IMR-90 (cell line): ENCODE results near the gene TTC28. TPM values are rescaled to one million over a fixed set of nuclear protein-coding genes. Genes with fewer than 3 reads are reported as not detected.

Experiments used
- ATAC-seq: fragments of 200-7000 bp; cut with Tn5 transposase; 2 replicates; pipeline ENCODE4 v1.9.1; 2020; ENCODE audit warnings: low read depth, mild to moderate bottlenecking, moderate library complexity
- BruUV-seq: library from RNA; stranded (reverse); fragments of 400-500 nt; replicated peaks from 2 replicates; lab custom pipeline; 2021; lab: Mats Ljungman, UMichigan
- CTCF ChIA-PET: fragments of 300-600 bp; formaldehyde crosslinking; extraction: SDS; loops from one replicate; lab custom pipeline; 2021; ENCODE audit warnings: antibody characterized with exemption; lab: Yijun Ruan, JAX
- POLR2A ChIA-PET: fragments of 300-600 bp; sonication (Branson Sonifier 250); formaldehyde crosslinking; loops from one replicate; lab custom pipeline; 2022; ENCODE audit warnings: antibody characterized with exemption; ENCODE audit not compliant: unreplicated experiment; lab: Charles Lee
- DNase-seq: peaks from one replicate; pipeline ENCODE4 v3.0.0; 2013
- H2AFZ ChIP-seq: replicated peaks from 2 replicates; pipeline ENCODE3; 2013; ENCODE audit warnings: low read length, mild to moderate bottlenecking; ENCODE audit not compliant: poor library complexity
- H2AK5ac ChIP-seq: 2 replicates; pipeline ENCODE4 v1.6.1; 2013; ENCODE audit warnings: low read depth, low read length, inconsistent platforms
- H2AK9ac ChIP-seq: replicated peaks from 2 replicates; pipeline ENCODE3; 2013; ENCODE audit warnings: mild to moderate bottlenecking, low read depth, low read length, moderate library complexity; ENCODE audit not compliant: poor library complexity
- H2BK120ac ChIP-seq: 2 replicates; pipeline ENCODE4 v1.6.1; 2013; ENCODE audit warnings: low read depth, low read length, inconsistent platforms
- H2BK15ac ChIP-seq: 3 replicates; pipeline ENCODE4 v1.6.1; 2013; ENCODE audit warnings: low read depth, low read length, inconsistent platforms
- H2BK20ac ChIP-seq: 2 replicates; pipeline ENCODE4 v1.6.1; 2013; ENCODE audit warnings: low read depth, mild to moderate bottlenecking, inconsistent platforms, low read length, moderate library complexity
- H2BK5ac ChIP-seq: 2 replicates; pipeline ENCODE4 v1.6.1; 2013; ENCODE audit warnings: mild to moderate bottlenecking, low read depth, low read length, inconsistent platforms; ENCODE audit not compliant: poor library complexity, severe bottlenecking
- H3K14ac ChIP-seq: replicated peaks from 2 replicates; pipeline ENCODE4 v1.6.1; 2013; ENCODE audit warnings: low read depth, low read length, inconsistent platforms
- H3K18ac ChIP-seq: 2 replicates; pipeline ENCODE4 v1.6.1; 2013; ENCODE audit warnings: low read depth, low read length, control low read depth
- H3K23ac ChIP-seq: 2 replicates; pipeline ENCODE4 v1.6.1; 2013; ENCODE audit warnings: low read depth, low read length, inconsistent platforms
- H3K27ac ChIP-seq: 2 replicates; pipeline ENCODE4 v1.5.1; 2013; ENCODE audit warnings: mild to moderate bottlenecking, control low read depth, low read length; ENCODE audit not compliant: insufficient read depth
- H3K27me3 ChIP-seq: 2 replicates; pipeline ENCODE4 v1.6.1; 2013; ENCODE audit warnings: low read length; ENCODE audit not compliant: control insufficient read depth, insufficient read depth
- H3K36me3 ChIP-seq: 2 replicates; pipeline ENCODE4 v1.6.1; 2013; ENCODE audit warnings: low read length, mixed read lengths; ENCODE audit not compliant: control insufficient read depth, insufficient read depth
- H3K4ac ChIP-seq: 2 replicates; pipeline ENCODE4 v1.6.1; 2013; ENCODE audit warnings: low read depth, low read length, inconsistent platforms
- H3K4me1 ChIP-seq: 2 replicates; pipeline ENCODE4 v1.6.1; 2013; ENCODE audit warnings: low read length, mixed read lengths; ENCODE audit not compliant: control insufficient read depth, insufficient read depth
- H3K4me2 ChIP-seq: 2 replicates; pipeline ENCODE4 v1.6.1; 2013; ENCODE audit warnings: low read depth, mild to moderate bottlenecking, control low read depth, low read length, moderate library complexity
- H3K4me3 ChIP-seq: 2 replicates; pipeline ENCODE4 v1.5.1; 2013; ENCODE audit warnings: low read depth, mild to moderate bottlenecking, control low read depth, low read length, moderate library complexity; ENCODE audit not compliant: insufficient read depth
- H3K56ac ChIP-seq: 2 replicates; pipeline ENCODE4 v1.6.1; 2013; ENCODE audit warnings: low read length, inconsistent platforms; ENCODE audit not compliant: insufficient read depth; ENCODE audit errors: extremely low read depth
- H3K79me1 ChIP-seq, 2 experiments: 2 replicates each; pipeline ENCODE4 v1.6.1; 2013; ENCODE audit warnings: low read length in 2 of 2, inconsistent platforms in 1 of 2, low read depth in 1 of 2
- H3K9ac ChIP-seq: 2 replicates; pipeline ENCODE4 v1.6.1; 2013; ENCODE audit warnings: low read depth, low read length, control low read depth
- H3K9me1 ChIP-seq: 2 replicates; pipeline ENCODE4 v1.6.1; 2013; ENCODE audit warnings: low read length, inconsistent platforms; ENCODE audit not compliant: insufficient read depth
- H3K9me3 ChIP-seq: 2 replicates; pipeline ENCODE4 v1.6.1; 2013; ENCODE audit warnings: low read length; ENCODE audit not compliant: control insufficient read depth, insufficient read depth
- H4K20me1 ChIP-seq: 2 replicates; pipeline ENCODE4 v1.6.1; 2013; ENCODE audit warnings: low read length, inconsistent platforms; ENCODE audit not compliant: insufficient read depth
- H4K5ac ChIP-seq: 2 replicates; pipeline ENCODE4 v1.6.1; 2013; ENCODE audit warnings: mild to moderate bottlenecking, low read depth, low read length, control low read depth
- H4K8ac ChIP-seq, 2 experiments: 2 replicates each; pipeline ENCODE4 v1.6.1; 2013; ENCODE audit warnings: low read depth in 2 of 2, low read length in 2 of 2, control low read depth in 1 of 2, inconsistent platforms in 1 of 2
- H4K91ac ChIP-seq: 2 replicates; pipeline ENCODE4 v1.6.1; 2013; ENCODE audit warnings: low read depth, low read length, inconsistent platforms; ENCODE audit not compliant: insufficient read depth
- BHLHE40 ChIP-seq: fragments of 150-350 bp; IDR thresholded peaks from 2 replicates; pipeline ENCODE4 v1.6.1; 2016; ENCODE audit warnings: mild to moderate bottlenecking, low read depth, low read length
- CEBPB ChIP-seq: IDR thresholded peaks from 2 replicates; pipeline ENCODE4 v1.6.1; 2012; ENCODE audit warnings: low read depth, low read length, improper control_type of control experiment
- CHD1 ChIP-seq: IDR thresholded peaks from 2 replicates; pipeline ENCODE4 v1.6.1; 2012; ENCODE audit warnings: low read depth, low read length, improper control_type of control experiment
- CTCF ChIP-seq: conservative IDR thresholded peaks from 2 replicates; pipeline ENCODE4 v1.5.1; 2012; ENCODE audit warnings: mild to moderate bottlenecking, low read depth, low read length, improper control_type of control experiment
- ELK1 ChIP-seq: fragments of 150-350 bp; IDR thresholded peaks from 2 replicates; pipeline ENCODE4 v1.6.1; 2016; ENCODE audit warnings: low read depth, mild to moderate bottlenecking, low read length, moderate library complexity, borderline replicate concordance
- FOS ChIP-seq: fragments of 150-350 bp; IDR thresholded peaks from 2 replicates; pipeline ENCODE4 v1.6.1; 2016; ENCODE audit warnings: low read depth, low read length
- MAFK ChIP-seq: IDR thresholded peaks from 2 replicates; pipeline ENCODE4 v1.6.1; 2012; ENCODE audit warnings: low read depth, low read length, improper control_type of control experiment
- MAZ ChIP-seq: IDR thresholded peaks from 2 replicates; pipeline ENCODE4 v1.6.1; 2012; ENCODE audit warnings: low read depth, mild to moderate bottlenecking, low read length, improper control_type of control experiment, moderate library complexity, borderline replicate concordance
- MXI1 ChIP-seq: IDR thresholded peaks from 2 replicates; pipeline ENCODE4 v1.6.1; 2012; ENCODE audit warnings: low read depth, mild to moderate bottlenecking, low read length, moderate library complexity, borderline replicate concordance
- NFE2L2 ChIP-seq: fragments of 150-350 bp; IDR thresholded peaks from 2 replicates; pipeline ENCODE4 v1.6.1; 2016; ENCODE audit warnings: low read depth, mild to moderate bottlenecking, low read length
- POLR2A ChIP-seq: IDR thresholded peaks from 2 replicates; pipeline ENCODE4 v1.6.1; 2012; ENCODE audit warnings: mild to moderate bottlenecking, low read depth, low read length
- RAD21 ChIP-seq: IDR thresholded peaks from 2 replicates; pipeline ENCODE4 v1.6.1; 2012; ENCODE audit warnings: low read length, improper control_type of control experiment
- RCOR1 ChIP-seq: IDR thresholded peaks from 2 replicates; pipeline ENCODE4 v1.6.1; 2012; ENCODE audit warnings: mild to moderate bottlenecking, low read length, improper control_type of control experiment; ENCODE audit not compliant: insufficient replicate concordance
- RFX5 ChIP-seq: IDR thresholded peaks from 2 replicates; pipeline ENCODE4 v1.8.0; 2012; ENCODE audit warnings: low read depth, mild to moderate bottlenecking, low read length, moderate library complexity
- SMC3 ChIP-seq: fragments of 150-350 bp; IDR thresholded peaks from 2 replicates; pipeline ENCODE4 v1.6.1; 2016; ENCODE audit warnings: low read depth, mild to moderate bottlenecking, antibody characterized with exemption, low read length, moderate library complexity
- USF2 ChIP-seq: fragments of 150-350 bp; IDR thresholded peaks from 2 replicates; pipeline ENCODE4 v1.6.1; 2017; ENCODE audit warnings: mild to moderate bottlenecking, antibody characterized with exemption, low read length, low read depth
- WGBS, 2 experiments: methylation state at CpG; one replicate each; pipeline versions ENCODE4 v1.1.5 to v1.1.7; 2013; ENCODE audit warnings: missing lambda C conversion rate in 2 of 2; ENCODE audit not compliant: insufficient read length in 1 of 2; ENCODE audit errors: extremely low coverage in 2 of 2; 5-methylcytosine and 5-hydroxymethylcytosine counted together
- dilution Hi-C: fragments of 300-500 bp; cut with HindIII; formaldehyde crosslinking; loops from one replicate; pipeline ENCODE4 v1.14.3; 2018; ENCODE audit warnings: low sequenced_read_pairs; ENCODE audit not compliant: unreplicated experiment
- in situ Hi-C: fragments of 300-500 bp; cut with MboI; formaldehyde crosslinking; loops from 3 replicates; pipeline ENCODE4 v1.14.3; 2019; ENCODE audit warnings: low sequenced_read_pairs, inconsistent platforms, mixed read lengths
- intact Hi-C: fragments of 100-400 bp; cut with micrococcal nuclease; formaldehyde crosslinking; loops from 2 replicates; pipeline ENCODE4 v1.10.0; 2022
- polyA plus RNA-seq, 3 experiments: library from polyadenylated mRNA; depleted of rRNA; stranded (reverse); fragments of >200 nt; gene quantifications; 2 replicates each; pipeline ENCODE4 v1.2.3, GENCODE V29; 2012; ENCODE audit warnings: low replicate concordance in 1 of 3
- total RNA-seq: library from RNA; depleted of rRNA; stranded (reverse); fragments of >200 nt; gene quantifications from 2 replicates; pipeline ENCODE4 v1.2.3, GENCODE V29; 2012

Gene TTC28
- total and polyA plus RNA-seq, 2 of the 4 experiments (the other 2 are of a cell fraction) = 5.6 to 13.3 TPM

GRCh38 chr22:28105413-28105812 lies 574.2 kb downstream of the TTC28 start:
- Histone ChIP-seq H2BK120ac (no peak overlapping the region), H2BK15ac (no peak overlapping the region), H3K4me2 (no peak overlapping the region), H3K56ac (no peak overlapping the region), H2AFZ (no peak overlapping the region), H4K20me1 (no peaks in the 10 kb centered on the region), H2AK5ac (no peak overlapping the region), H3K4me1 (peaks cover 11% of the 10 kb centered on the region), H2BK5ac (no peak overlapping the region), H4K8ac (no peak overlapping the region), H4K5ac (no peak overlapping the region), H3K27me3 (no peaks in the 10 kb centered on the region), H3K23ac (no peak overlapping the region), H3K4ac (no peak overlapping the region), H3K4me3 (no peak overlapping the region), H3K27ac (no peak overlapping the region), H3K14ac (no peak overlapping the region), H3K9ac (no peak overlapping the region), H3K36me3 (peaks cover 26% of the 10 kb centered on the region), H2AK9ac (no peak overlapping the region), H3K9me3 (no peaks in the 10 kb centered on the region), H3K9me1 (peaks cover 3% of the 10 kb centered on the region; the same call in 1 of the 2 replicates), H4K91ac (no peak overlapping the region), H3K79me1 (no peaks in the 10 kb centered on the region; a peak in 1 of 4 replicates), H3K18ac (no peak overlapping the region), H2BK20ac (no peak overlapping the region)
- no peak for DNase-seq
- dilution Hi-C loops (no loop called here), intact Hi-C loops (no loop called here), in situ Hi-C loops (no loop called here)
- TF ChIP-seq SMC3 (no peak), MXI1 (no peak), FOS (no peak), BHLHE40 (no peak), CTCF (no peak), RFX5 (no peak), ELK1 (no peak), CEBPB (no peak), USF2 (no peak), NFE2L2 (no peak), RAD21 (no peak), POLR2A (no peak), MAZ (no peak), RCOR1 (no peak), CHD1 (no peak), MAFK (no peak)
- ChIA-PET CTCF (no interaction called here), POLR2A (no interaction called here)
- BruUV-seq = no TSS peak
- 98% methylated on average over 5 of the region's 9 CpGs; no CpG with 5 or more reads in 1 of the 2 experiments for WGBS, 2 experiments
- no peak for ATAC-seq
